Mononuclear cell (primary cell): ENCODE results near the gene GUCA2A. TPM values are rescaled to one million over a fixed set of nuclear protein-coding genes. Genes with fewer than 3 reads are reported as not detected.

Experiments used
- H3K27me3 ChIP-seq: 2 replicates; pipeline ENCODE4 v1.6.0; 2011; ENCODE audit warnings: low read length, control low read depth; ENCODE audit not compliant: insufficient read depth
- H3K4me1 ChIP-seq: 2 replicates; pipeline ENCODE4 v1.5.1; 2011; ENCODE audit warnings: mild to moderate bottlenecking, low read length, control low read depth; ENCODE audit not compliant: insufficient read depth
- H3K4me3 ChIP-seq: 2 replicates; pipeline ENCODE4 v1.5.1; 2011; ENCODE audit warnings: mild to moderate bottlenecking, low read length, moderate library complexity
- H3K9me3 ChIP-seq: 2 replicates; pipeline ENCODE4 v1.5.1; 2011; ENCODE audit warnings: low read depth, mild to moderate bottlenecking, control low read depth, low read length
- total RNA-seq: library from RNA; depleted of rRNA; stranded (reverse); fragments of >200 nt; gene quantifications from one replicate; pipeline ENCODE4 v1.2.3, GENCODE V29; 2012

Gene GUCA2A
- total RNA-seq, 1 donor: not detected

- Histone ChIP-seq H3K4me1 (no peaks in the 10 kb centered on the region), H3K9me3 (no peaks in the 10 kb centered on the region), H3K27me3 (no peaks in the 10 kb centered on the region), H3K4me3 (no peak overlapping the region)
Observed at GRCh38 chr1:42170779-42171621, 6.5 kb upstream of the GUCA2A start.

DNA sequence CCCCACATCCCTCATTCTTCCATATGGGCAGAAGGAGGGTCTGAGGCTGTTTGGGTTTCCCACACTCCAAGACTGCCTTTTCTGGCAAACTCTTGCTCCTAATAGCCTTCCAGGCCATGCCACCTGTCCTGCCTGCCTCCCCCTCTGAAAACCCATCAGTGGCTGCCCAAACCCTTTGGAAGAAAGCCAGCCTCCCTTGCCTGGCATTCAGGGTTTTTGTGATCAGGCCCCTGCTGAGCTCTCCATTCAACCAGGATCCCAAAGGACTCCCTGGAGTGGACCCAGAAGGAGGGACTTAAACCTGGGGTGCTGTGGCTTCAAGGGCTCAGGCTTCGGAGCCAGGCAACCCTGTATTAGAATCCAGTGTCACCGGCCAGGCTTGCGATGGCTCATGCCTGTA lies 4.2 kb upstream of the GUCA2A start:
- Histone ChIP-seq H3K4me3 (no peak overlapping the region), H3K27me3 (no peaks in the 10 kb centered on the region), H3K9me3 (no peaks in the 10 kb centered on the region), H3K4me1 (no peaks in the 10 kb centered on the region)

DNA sequence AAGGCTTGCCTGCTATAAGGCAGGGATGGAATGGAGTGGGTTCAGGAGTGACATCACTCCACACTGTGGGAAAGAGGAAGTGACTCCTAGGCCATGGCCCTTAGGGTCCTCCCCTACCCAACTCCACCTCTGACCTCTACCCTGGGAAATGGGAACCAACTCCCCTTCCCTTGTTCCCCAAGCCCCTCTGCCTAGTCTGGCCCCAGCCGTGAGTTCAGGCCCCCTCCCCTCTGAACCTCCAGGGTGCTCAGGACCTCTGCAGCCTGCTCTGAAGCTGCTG lies 3.8 kb upstream of the GUCA2A start:
- no peak overlapping the region for H3K4me3 ChIP-seq
- no peaks in the 10 kb centered on the region for H3K9me3 ChIP-seq
- no peaks in the 10 kb centered on the region for H3K4me1 ChIP-seq
- no peaks in the 10 kb centered on the region for H3K27me3 ChIP-seq

GRCh38 chr1:42167611-42168390 lies 3.3 kb upstream of the GUCA2A start:
- H3K27me3 ChIP-seq: no peaks in the 10 kb centered on the region
- H3K4me1 ChIP-seq: no peaks in the 10 kb centered on the region
- H3K4me3 ChIP-seq: no peak overlapping the region
- no peaks in the 10 kb centered on the region for H3K9me3 ChIP-seq

GRCh38 chr1:42165511-42166210 lies 1.1 kb upstream of the GUCA2A start:
- Histone ChIP-seq H3K9me3 (peaks cover 6% of the 10 kb centered on the region), H3K4me1 (no peaks in the 10 kb centered on the region), H3K4me3 (no peak overlapping the region), H3K27me3 (no peaks in the 10 kb centered on the region)

DNA sequence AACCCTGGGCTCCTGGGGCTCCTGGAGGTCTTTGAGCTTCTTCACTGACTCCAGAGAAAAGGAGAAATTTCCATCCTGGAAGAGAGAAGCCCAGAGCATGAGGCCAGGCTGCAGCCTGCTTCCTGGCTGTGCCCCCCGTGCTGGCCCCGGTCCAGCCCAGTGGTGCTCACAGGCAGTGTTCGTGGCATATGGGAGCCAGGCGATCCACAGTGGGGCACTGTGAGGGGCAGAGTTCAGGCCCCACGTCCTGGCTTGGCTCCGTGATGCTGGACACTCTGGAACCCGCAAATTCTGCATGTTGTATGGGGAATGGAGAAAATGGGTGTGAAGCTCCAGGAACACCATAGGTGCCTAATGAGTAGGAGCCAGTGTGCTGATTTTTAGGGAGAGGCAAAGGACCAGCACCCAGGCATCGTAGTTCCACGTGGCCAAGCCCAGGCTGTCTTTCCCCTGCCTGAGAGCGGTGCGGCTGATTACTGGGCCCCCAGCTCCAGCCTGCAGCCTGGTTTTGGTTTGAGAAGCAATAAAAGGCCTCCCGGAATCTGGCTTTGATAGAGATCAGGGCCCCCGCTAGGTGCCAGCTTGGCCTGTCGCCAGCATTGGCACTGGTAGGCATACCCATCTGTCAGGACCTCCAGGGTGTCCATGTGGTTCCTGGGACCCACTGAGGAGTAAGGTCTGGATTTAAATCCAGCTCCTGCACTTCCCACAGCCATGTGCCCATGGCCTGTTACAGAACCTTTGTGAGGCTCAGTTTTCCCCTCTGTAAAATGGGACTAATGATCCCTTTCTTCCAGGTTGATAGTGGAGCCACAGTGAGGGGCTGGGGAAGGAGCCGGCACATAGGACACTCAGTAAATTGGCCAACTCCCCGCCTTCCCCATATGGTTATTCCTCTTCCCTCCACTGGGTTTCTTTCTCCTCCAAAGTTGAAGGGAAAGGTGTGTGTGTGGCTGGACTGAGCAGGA lies 725 bp downstream of the GUCA2A start:
- no peaks in the 10 kb centered on the region for H3K27me3 ChIP-seq
- H3K4me3 ChIP-seq: no peak overlapping the region
- H3K9me3 ChIP-seq: peaks cover 11% of the 10 kb centered on the region
- H3K4me1 ChIP-seq: no peaks in the 10 kb centered on the region

- H3K4me1 ChIP-seq: no peaks in the 10 kb centered on the region
- H3K4me3 ChIP-seq: no peak overlapping the region
- H3K9me3 ChIP-seq: peaks cover 11% of the 10 kb centered on the region
- no peaks in the 10 kb centered on the region for H3K27me3 ChIP-seq
Observed at GRCh38 chr1:42163114-42163513, 1.4 kb downstream of the GUCA2A start.

- Histone ChIP-seq H3K4me3 (no peak overlapping the region), H3K27me3 (no peaks in the 10 kb centered on the region), H3K9me3 (peaks cover 11% of the 10 kb centered on the region), H3K4me1 (no peaks in the 10 kb centered on the region)
Observed at GRCh38 chr1:42162181-42162580, 2.4 kb downstream of the GUCA2A start.

DNA sequence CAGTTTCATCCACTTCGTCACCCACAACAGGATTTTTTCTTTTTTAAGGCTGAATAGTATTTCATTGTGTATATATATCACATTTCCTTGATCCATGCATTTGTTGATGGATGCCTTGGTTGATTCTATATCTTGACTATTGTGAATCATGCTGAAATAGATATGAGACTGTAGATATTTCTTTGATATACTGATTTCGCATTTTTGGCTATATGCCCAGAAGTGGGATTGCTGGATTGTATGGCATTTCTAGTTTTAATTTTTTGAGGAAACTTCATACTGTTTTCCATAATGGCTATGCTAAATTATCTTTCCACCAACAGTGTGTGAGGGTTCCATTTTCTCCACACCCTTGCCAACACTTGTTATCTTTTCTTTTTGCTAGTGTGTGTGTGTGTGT lies 6.4 kb downstream of the GUCA2A start:
- Histone ChIP-seq H3K4me1 (no peaks in the 10 kb centered on the region), H3K4me3 (no peak overlapping the region), H3K27me3 (no peaks in the 10 kb centered on the region), H3K9me3 (peaks cover 11% of the 10 kb centered on the region)

DNA sequence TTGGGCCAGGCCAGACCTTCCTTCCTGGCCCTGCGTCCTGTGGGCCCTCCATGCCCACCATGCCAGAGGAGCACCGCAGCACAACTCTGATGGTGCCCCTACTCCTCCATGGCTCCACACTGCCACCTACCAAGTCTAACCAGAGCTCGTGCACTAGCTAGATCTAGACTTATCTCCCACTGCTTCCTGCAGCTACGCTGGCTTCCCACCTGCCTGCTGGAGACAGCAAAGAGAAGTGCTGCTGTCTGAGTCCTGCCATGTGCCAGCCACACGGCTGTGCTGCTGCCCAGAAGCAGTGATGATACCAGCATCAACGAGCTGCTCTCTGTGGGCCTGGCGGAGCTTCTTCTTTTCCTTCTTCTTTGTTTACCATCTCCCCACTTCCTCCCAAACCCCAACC lies 6.9 kb downstream of the GUCA2A start:
- Histone ChIP-seq H3K4me3 (no peak overlapping the region), H3K27me3 (no peaks in the 10 kb centered on the region), H3K4me1 (no peaks in the 10 kb centered on the region), H3K9me3 (peaks cover 11% of the 10 kb centered on the region)

DNA sequence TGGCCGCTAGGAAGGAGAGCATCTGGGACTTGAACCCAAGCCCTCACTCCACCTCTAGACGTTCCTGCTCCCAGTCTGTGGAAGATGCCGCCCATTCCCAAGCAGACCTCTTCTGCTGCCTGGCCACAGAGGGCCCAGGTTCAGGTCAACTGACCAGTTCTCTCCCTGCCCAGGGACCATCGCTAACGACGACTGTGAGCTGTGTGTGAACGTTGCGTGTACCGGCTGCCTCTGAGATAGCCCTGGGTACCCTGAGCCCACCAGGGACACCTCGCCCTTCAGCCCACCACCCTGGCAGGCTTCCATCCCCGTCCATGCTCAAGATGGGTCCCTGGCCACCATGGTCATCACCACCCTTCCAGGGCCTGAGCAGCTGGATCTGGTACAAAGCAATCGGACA lies 9.2 kb downstream of the GUCA2A start:
- no peaks in the 10 kb centered on the region for H3K4me1 ChIP-seq
- H3K4me3 ChIP-seq: no peak overlapping the region
- peaks cover 2% of the 10 kb centered on the region for H3K9me3 ChIP-seq
- H3K27me3 ChIP-seq: no peaks in the 10 kb centered on the region

- Histone ChIP-seq H3K4me3 (no peak overlapping the region), H3K27me3 (no peaks in the 10 kb centered on the region), H3K9me3 (no peaks in the 10 kb centered on the region), H3K4me1 (no peaks in the 10 kb centered on the region)
Observed at GRCh38 chr1:42154685-42155084, 9.9 kb downstream of the GUCA2A start.

- H3K9me3 ChIP-seq: no peaks in the 10 kb centered on the region
- no peak overlapping the region for H3K4me3 ChIP-seq
- H3K27me3 ChIP-seq: no peaks in the 10 kb centered on the region
Observed at GRCh38 chr1:42153624-42154023, 10.9 kb downstream of the GUCA2A start.

DNA sequence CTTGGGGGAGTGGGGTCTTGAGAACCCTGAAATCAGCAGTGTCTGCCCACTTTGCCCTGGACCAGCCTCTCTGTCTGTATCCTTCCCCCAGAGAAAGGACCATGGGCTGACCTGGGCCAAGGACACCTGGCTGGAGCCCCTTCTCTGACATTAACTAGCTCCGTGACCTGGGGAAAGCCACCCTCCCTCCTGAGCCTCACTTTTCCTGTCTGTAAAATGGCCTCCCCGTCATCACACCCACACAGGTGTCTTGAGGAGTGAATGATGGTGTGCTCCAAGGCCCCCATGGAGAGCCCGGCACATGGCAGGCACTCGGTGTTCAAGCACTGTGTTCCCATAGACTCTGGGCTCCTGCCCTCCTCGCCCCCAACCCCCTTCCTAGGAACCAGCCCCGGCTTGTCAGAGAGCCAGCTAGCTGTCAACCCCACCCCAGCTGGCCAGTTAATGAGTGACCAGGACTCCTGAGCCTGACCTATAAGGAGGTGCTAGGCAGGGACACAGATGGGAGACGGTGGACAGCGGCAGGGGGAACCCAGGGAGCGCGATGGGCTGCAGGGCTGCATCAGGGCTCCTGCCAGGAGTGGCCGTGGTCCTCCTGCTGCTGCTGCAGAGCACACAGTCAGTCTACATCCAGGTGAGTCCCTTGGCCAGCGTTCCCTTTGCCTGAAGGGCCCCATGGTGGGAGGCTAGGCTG lies 11.5 kb downstream of the GUCA2A start, which contains the start of gene GUCA2B:
TSS of gene GUCA2B (plus strand) at position 504 of the 694 bp plus-strand sequence. CDS start at position 545, 41 bp downstream.
- H3K27me3 ChIP-seq: no peaks in the 10 kb centered on the region
- H3K4me3 ChIP-seq: no peak within 1 kb of the TSS
- no peaks in the 10 kb centered on the region for H3K4me1 ChIP-seq
- no peaks in the 10 kb centered on the region for H3K9me3 ChIP-seq

More at GRCh38 chr1:42153624-42154023, 10.9 kb downstream of the GUCA2A start:
- H3K4me1 ChIP-seq: no peaks in the 10 kb centered on the region
